Left lobe of liver (tissue), 2 donors: ENCODE results near the gene TSSK2. TPM values are rescaled to one million over a fixed set of nuclear protein-coding genes. Genes with fewer than 3 reads are reported as not detected.

ENCODE experiments used
- ATAC-seq: fragments of 200-7000 bp; cut with Tn5 transposase; one replicate; pipeline ENCODE4 v1.9.1; 2020; ENCODE audit warnings: mild to moderate bottlenecking, moderate library complexity
- DNase-seq: peaks from one replicate; pipeline ENCODE4 v3.0.0-alpha.2; 2020; ENCODE audit warnings: low spot score
- total RNA-seq: library from RNA; stranded (reverse); gene quantifications from one replicate; pipeline ENCODE4 v1.2.1, GENCODE V29; 2021
- donor health status: DM: no; HTN: no; CAD: no; lungs with moderate emphysema.
- donor health status: DM: no; HTN: yes; CAD: no.

The TSSK2 gene
- total RNA-seq, 1 donor from 2014 or later: not detected

DNA sequence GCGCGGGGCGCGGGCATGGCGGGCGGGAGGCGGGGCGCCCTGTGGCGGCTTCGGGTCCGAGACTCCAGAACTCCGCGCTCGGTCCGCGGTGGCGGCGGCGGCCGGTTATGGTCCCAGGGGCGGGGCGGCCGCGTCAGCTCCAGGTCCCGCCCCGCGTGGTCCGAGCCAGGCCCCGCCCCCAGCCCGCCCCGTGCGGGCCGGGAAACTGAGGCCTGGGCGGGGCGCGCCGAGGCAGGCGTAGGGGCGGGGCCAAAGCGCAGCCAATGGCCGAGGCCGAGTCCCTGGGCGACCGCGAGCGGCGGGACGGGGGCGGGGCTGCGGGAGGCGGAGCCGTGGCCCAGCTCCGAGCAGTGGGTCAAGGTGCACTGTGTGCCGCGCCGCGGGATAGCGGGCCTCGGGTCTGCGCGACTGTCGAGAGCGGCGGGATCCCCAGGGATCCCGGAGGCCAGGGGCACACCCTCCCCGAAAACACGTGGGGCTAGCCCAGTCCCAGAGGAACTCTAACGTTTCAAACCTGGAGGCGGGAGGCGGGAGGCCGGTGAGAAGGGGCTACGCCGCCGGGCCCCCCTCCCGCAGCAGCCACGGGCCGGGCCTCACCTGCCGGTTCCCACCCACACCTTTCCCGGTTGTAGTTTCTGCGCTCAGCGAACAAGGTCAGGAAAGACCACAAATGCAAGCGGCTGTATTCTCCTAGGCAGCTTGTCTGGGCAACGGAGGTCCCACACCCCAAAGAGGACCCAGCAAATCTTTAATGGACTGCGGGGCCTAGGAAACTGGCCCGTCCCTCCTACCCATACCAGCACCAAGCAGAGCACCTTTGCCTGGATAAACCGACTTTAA lies 47.8 kb downstream of the TSSK2 start, which contains the start of gene SLC25A1:
Gene SLC25A1, minus strand, starts transcription at position 80 of the 840 bp plus-strand sequence. Its CDS starts 63 bp downstream, at position 17.
- ATAC-seq (peak; percentile 72), DNase-seq (peak; percentile 97)

DNA sequence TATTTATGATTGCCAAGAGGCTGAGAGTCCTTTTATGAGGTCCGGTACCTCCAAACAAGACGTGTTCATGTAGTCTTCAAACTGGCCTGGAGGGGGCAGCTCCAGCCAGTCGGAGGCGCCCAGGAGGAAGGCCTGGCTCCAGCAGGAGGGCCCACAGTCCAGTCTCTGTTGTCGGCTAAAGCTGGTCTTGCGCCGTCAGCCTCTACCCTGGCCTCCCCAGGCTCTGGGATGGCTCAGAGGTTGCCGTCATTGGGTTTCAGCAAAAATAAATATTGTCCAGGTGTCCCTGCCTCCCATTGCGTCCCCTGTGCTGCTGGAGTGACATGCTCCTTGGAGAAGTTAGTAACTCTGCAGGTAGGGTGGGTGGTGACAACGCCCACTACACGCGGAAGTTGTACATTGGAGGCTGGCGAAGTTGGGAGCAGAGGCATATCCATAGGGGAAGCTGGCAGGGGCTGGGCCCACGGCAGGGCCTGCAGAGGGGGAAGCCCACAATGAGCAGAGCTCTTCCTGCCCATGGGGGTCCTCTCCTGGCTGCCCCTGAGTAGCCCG lies 48.5 kb downstream of the TSSK2 start:
- peak; percentile 81 for DNase-seq
- peak; percentile 60 for ATAC-seq

DNA sequence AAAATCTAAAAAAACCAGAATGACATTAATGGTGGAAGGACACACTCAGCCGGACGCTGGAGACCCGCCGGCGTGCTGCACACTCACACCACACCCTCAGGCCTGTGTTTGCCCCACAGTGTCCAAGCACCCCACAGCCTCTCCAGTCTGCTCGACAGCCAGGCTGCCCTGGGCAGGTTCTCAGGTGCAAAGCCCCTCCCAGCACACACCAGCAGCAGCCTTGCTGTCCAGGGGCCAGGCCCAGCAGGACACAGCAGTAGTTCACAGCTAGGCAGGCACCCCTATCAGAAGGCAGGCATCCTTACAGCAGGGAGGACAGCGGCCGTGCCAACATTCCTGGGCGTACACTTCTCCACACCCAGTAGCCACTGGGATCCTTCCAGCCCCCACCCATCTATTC lies 49.1 kb downstream of the TSSK2 start:
- ATAC-seq (no peak), DNase-seq (no peak)

DNA sequence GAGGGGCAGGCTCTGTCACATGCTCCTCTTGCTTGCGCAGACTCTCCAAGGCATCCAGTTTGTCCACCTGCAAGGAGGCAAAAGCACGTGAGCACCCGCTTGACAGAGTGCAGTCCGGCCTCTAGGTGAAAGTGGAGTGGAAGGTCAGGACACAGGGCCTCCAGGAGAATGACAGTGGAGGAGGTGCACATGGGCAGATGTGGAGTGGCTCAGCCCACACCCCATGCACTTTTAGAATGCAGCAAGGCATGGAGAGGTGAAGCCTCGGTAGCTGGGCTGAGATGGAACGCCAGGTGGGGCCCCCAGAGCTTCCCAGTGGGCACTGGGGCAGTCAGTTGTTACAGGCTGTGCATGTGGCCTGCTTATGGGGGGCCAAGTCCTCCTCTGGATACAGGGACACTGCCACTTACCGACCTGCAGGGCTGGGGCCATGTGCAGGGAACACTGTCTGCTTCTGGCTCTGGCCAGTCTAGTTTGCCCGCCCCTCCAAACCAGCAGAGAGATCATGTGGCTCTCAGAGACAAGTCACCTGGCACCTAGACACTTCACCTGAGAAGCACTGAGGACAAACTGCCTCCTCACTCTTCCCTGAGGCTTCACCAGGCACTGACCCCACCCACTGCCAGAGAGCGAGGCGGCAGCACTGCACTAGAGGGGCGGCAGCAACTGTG lies 49.8 kb downstream of the TSSK2 start:
- no peak for ATAC-seq
- DNase-seq: no peak

DNA sequence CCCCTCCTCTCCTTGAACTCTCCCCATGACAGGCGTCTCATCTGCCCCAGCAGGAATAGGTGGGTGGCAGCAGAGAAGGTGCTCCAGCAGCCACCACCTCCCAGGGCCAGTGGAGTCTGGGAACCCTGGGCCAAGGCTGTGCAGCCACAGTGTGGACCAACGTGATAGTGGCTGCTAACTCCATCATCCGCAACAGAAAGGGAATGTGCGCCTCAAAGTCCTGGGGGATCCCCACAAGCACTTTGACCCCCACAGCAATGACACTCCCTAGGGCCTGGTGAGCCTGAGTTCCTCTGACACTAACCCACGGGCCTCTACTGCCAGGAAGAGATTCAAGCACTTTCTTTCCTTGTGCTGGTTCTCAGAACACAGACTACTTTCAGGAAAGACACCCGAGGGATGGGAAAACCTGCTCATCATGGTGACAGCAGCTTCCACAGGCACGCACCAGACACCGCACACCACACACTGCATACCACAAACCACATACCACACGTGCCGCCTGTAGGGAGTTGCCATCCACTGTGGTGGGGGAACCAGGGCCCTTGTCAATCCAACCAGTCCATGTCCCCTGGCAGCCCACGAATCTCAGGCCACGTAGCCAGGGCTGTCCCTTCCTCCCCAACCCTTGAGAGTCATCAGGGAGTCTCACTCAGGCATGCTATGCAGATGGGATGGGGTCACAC lies 50.8 kb downstream of the TSSK2 start:
- no peak for ATAC-seq
- no peak for DNase-seq

Other genes starting within 250 kb of the TSSK2 start
- gene DGCR6, start 225.0 kb upstream of the TSSK2 start, total RNA-seq: 4.2 TPM
- 35.6 TPM for gene PRODH, start 195.0 kb upstream of the TSSK2 start, total RNA-seq
- 30.5 TPM for gene DGCR2, start 8.9 kb upstream of the TSSK2 start, total RNA-seq
- gene ESS2, start 13.3 kb downstream of the TSSK2 start, total RNA-seq: 5.2 TPM
- not detected for gene GSC2, start 19.0 kb downstream of the TSSK2 start, total RNA-seq
- 152 TPM for gene SLC25A1, start 47.4 kb downstream of the TSSK2 start, total RNA-seq
- 4.5 TPM for gene CLTCL1, start 160.4 kb downstream of the TSSK2 start, total RNA-seq